Lower lobe of right lung (tissue), 2 donors: ENCODE results near the gene NINL. TPM values are rescaled to one million over a fixed set of nuclear protein-coding genes. Genes with fewer than 3 reads are reported as not detected.

ENCODE experiments used
- ATAC-seq, 2 donors: fragments of 200-7000 bp; cut with Tn5 transposase; one replicate each; pipeline ENCODE4 v1.9.1; 2020 to 2022; ENCODE audit warnings: mild to moderate bottlenecking in 2 of 2, moderate library complexity in 2 of 2
- DNase-seq: peaks from one replicate; pipeline ENCODE4 v3.0.0-alpha.2; 2020
- H3K27ac ChIP-seq: fragments of 200-600 bp; one replicate; pipeline ENCODE4 v1.8.0; 2022
- H3K27me3 ChIP-seq: fragments of 200-600 bp; one replicate; pipeline ENCODE4 v1.8.0; 2022; ENCODE audit warnings: low read depth
- H3K36me3 ChIP-seq: fragments of 200-600 bp; one replicate; pipeline ENCODE4 v1.8.0; 2022; ENCODE audit warnings: mild to moderate bottlenecking
- H3K4me1 ChIP-seq: fragments of 200-600 bp; one replicate; pipeline ENCODE4 v1.8.0; 2022
- H3K4me3 ChIP-seq: fragments of 200-600 bp; one replicate; pipeline ENCODE4 v1.8.0; 2022; ENCODE audit warnings: mild to moderate bottlenecking
- H3K9me3 ChIP-seq: fragments of 200-600 bp; one replicate; pipeline ENCODE4 v1.8.0; 2022
- intact Hi-C: fragments of 100-400 bp; cut with DNase I; formaldehyde crosslinking; loops from one replicate; pipeline ENCODE4 v1.11.0; 2022
- total RNA-seq: library from RNA; stranded (reverse); fragmentation: NEBNext Ultra II Directional; extraction: Animal tissue kit (Norgen Biotek cat#: 25700); gene quantifications from one replicate; pipeline ENCODE4 v1.2.1, GENCODE V29; 2021
- TF ChIP-seq, protein P1 (sequence below): fragments of 200-600 bp; IDR thresholded peaks from one replicate; pipeline ENCODE4 v1.8.0; 2022; ENCODE audit warnings: antibody characterized with exemption, mild to moderate bottlenecking
- donor health status: DM: no; HTN: yes; CAD: no; lungs with severe emphysema.

Gene NINL
- total RNA-seq, 1 donor from 2014 or later: 10.7 TPM

DNA sequence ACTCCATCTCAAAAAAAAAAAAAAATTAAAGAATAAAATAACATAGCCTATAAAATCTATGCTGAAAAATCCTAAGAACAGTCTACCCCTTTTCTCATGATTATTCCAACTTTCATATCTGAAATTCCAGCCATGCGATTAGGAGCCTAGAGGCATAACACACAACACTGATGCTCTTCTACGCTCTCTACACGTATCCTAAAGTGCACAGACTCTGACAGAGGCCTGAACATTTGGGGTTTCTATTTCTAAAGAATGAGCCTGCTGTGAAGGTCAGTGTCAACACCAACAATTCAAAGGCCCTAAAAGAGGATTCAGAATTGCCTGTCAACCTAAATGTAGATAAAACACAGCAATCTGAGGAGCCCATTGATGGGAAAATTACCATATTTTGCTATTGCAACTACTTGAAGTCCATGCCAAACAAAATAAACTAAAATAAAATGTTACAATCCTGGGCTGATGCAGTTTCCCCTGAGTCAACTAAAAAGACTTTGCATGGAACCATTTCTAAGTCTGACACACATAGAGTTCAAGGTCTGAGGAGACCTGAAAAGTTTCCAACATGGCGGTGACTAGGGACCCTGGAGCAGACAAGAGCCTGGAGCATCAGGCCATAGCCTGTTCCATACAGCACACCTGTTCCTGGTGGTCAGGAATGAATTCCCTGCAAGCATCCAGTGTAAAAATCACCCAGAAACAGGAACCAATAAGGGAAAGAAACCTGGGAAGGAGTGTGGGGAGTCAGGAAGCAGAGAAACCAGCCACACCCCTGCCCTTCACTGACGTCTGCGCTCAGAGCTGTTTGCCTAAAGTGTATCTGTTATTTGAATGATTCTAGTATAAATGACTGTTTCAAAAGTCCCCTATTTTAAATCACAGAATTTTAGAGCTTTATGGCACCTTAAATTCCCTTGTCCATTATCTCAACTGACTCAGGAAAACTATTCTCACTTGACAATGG is 11.8 kb downstream of the NINL start:
- Histone ChIP-seq H3K4me1 (no peaks in the 10 kb centered on the region), H3K4me3 (no peak overlapping the region), H3K27ac (no peak overlapping the region), H3K9me3 (no peaks in the 10 kb centered on the region), H3K36me3 (no peaks in the 10 kb centered on the region), H3K27me3 (no peaks in the 10 kb centered on the region)
- TF ChIP-seq, protein P1, sequence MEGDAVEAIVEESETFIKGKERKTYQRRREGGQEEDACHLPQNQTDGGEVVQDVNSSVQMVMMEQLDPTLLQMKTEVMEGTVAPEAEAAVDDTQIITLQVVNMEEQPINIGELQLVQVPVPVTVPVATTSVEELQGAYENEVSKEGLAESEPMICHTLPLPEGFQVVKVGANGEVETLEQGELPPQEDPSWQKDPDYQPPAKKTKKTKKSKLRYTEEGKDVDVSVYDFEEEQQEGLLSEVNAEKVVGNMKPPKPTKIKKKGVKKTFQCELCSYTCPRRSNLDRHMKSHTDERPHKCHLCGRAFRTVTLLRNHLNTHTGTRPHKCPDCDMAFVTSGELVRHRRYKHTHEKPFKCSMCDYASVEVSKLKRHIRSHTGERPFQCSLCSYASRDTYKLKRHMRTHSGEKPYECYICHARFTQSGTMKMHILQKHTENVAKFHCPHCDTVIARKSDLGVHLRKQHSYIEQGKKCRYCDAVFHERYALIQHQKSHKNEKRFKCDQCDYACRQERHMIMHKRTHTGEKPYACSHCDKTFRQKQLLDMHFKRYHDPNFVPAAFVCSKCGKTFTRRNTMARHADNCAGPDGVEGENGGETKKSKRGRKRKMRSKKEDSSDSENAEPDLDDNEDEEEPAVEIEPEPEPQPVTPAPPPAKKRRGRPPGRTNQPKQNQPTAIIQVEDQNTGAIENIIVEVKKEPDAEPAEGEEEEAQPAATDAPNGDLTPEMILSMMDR: no peak
- intact Hi-C loops: no loop called here
- ATAC-seq (no peak), DNase-seq (no peak)

DNA sequence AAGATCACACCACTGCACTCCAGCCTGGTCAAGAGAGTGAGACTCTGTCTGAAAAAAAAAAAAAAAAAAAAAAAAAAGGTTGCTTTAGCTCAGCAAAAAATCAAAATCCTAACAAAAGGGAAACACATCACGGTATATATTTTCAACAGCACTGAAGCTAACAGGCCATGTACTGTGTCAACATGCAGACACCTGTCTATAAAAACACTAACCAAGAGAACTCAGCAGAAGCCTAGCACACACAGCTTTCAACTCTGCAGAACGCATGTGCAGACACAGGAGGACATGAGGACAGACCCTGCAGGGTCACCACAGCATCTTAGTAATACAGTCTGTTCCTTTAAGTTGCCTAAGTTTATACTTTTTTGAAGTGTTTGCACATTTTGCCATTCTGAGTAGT is 13.5 kb downstream of the NINL start:
- H3K27ac ChIP-seq: no peak overlapping the region
- TF ChIP-seq, protein P1: no peak

DNA sequence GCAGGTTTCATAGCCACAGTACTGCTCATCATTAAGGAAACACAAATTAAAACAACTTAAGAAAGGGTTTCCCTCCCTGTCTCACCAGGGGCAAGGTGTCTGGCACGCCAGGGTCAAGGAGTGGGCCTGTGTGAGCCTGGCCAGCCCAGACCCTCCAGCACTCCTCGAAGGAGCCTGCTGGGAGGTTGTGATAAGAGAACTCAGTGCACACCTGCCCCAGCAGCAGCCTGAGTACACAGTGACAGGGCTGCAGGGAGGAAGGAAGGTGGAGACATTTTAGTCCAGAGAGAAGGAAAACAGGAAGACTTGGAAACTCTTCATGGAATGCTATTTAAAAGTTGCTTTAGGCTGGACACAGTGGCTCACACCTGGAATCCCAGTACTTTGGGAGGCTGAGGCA is 14.1 kb downstream of the NINL start:
- no peaks in the 10 kb centered on the region for H3K4me1 ChIP-seq
- intact Hi-C loops: no loop called here
- TF ChIP-seq, protein P1: no peak
- no peak overlapping the region for H3K4me3 ChIP-seq
- no peaks in the 10 kb centered on the region for H3K27me3 ChIP-seq
- no peak overlapping the region for H3K27ac ChIP-seq
- H3K36me3 ChIP-seq: no peaks in the 10 kb centered on the region
- peak; percentile 53 to 66 for ATAC-seq
- no peaks in the 10 kb centered on the region for H3K9me3 ChIP-seq
- no peak for DNase-seq

More for the DNA sequence above, 13.5 kb downstream of the NINL start:
- Histone ChIP-seq H3K27me3 (no peaks in the 10 kb centered on the region), H3K4me1 (no peaks in the 10 kb centered on the region), H3K4me3 (no peak overlapping the region), H3K9me3 (no peaks in the 10 kb centered on the region), H3K36me3 (no peaks in the 10 kb centered on the region)
- intact Hi-C loops: no loop called here
- no peak for ATAC-seq
- DNase-seq: no peak

DNA sequence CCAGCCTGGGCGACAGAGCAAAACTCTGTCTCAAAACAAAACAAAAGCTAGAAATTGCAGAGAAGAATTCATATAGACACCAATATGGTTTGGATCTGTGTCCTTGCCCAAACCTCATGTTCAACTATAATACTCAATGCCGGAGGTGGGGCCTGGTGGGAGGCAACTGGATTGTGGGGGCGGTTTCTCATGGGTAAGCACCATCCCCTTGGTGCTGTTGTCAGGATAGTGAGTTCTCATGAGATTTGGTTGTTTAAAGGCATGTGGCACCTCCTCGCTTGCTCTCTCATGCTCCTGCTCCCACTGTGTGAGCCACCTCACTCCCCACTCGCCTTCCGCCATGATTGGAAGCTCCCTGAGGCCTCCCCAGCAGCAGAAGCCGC is 15.2 kb downstream of the NINL start:
- H3K4me3 ChIP-seq: no peak overlapping the region
- H3K27ac ChIP-seq: no peak overlapping the region
- no peak for DNase-seq
- no peaks in the 10 kb centered on the region for H3K27me3 ChIP-seq
- TF ChIP-seq, protein P1: no peak
- no peak for ATAC-seq
- no peaks in the 10 kb centered on the region for H3K9me3 ChIP-seq
- intact Hi-C loops: no loop called here
- H3K36me3 ChIP-seq: no peaks in the 10 kb centered on the region
- no peaks in the 10 kb centered on the region for H3K4me1 ChIP-seq

DNA sequence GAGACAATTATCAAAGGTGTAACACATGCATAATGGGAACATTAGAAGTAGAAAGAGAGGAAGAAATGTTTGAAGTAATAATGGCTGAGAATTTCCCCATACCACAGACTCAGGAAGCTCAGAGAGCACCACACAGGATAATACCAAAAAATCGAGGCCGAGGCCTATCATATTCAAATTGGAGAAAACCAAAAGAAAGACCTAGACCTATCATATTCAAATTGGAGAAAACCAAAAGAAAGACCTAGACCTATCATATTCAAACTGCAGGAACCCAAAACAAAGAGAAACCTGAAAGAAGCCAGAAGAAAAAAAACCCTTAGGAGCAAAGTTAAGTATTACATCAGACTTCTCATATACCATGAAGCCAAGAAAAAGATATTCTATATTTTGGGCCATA is 18.0 kb downstream of the NINL start:
- Histone ChIP-seq H3K9me3 (no peaks in the 10 kb centered on the region), H3K4me1 (no peaks in the 10 kb centered on the region), H3K4me3 (no peak overlapping the region), H3K36me3 (no peaks in the 10 kb centered on the region), H3K27me3 (no peaks in the 10 kb centered on the region), H3K27ac (no peak overlapping the region)
- ATAC-seq: no peak
- intact Hi-C loops: no loop called here
- TF ChIP-seq, protein P1: no peak
- no peak for DNase-seq
